Endometrial microvascular endothelial cells (primary cell): ENCODE measurements around the gene USP20. TPM values are rescaled to one million over a fixed set of nuclear protein-coding genes. Genes with fewer than 3 reads are reported as not detected.

Experiments used
- in situ Hi-C: cut with HindIII; loops from 2 replicates; pipeline ENCODE4 v1.10.0; 2017; ENCODE audit warnings: low sequenced_read_pairs, low pct_unique_long_range_greater_than_20kb; ENCODE audit errors: inconsistent ontology term
- total RNA-seq: library from RNA; depleted of rRNA; stranded (reverse); fragments of >200 nt; gene quantifications from one replicate; pipeline ENCODE4 v1.2.3, GENCODE V29; 2015; ENCODE audit errors: inconsistent ontology term

Gene USP20
- total RNA-seq, 1 donor from 2014 or later, result 9.8 TPM

DNA sequence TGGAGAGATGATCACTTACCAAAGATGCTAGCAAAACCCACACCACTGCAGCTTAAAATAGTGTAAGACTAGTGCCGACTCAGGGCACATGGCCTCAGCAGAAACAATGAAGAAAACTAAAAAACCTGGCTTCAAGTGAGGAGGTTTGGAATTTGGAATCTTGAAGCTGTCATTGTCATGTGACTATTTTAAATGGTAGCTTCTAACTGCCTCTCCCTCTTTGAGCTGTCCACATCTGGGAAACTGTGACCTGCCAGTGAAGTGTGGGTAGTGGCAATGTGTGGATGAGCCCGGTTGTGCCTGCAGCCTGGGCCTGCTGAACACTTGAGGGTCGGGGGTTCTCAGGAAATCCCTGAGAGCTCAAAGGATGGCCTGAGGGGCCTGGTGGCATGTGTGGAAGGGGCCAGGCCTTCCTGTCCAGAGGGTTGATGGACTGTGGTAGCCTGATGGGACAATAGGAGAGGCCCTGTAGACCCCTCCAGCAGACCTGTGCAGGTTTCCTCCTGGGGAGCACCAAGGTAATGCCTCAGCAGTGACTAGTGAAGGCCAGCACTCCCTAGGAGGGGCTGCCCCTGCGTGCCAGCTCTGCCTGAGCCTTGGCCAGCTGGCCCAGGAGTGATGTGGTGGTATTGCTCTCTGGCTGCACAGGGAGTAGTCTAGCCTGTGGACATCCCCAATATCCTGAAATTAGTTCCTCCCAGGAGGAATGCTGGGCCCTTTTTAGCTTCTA, 13.6 kb downstream of the USP20 start:
- in situ Hi-C loops, result no loop called here

DNA sequence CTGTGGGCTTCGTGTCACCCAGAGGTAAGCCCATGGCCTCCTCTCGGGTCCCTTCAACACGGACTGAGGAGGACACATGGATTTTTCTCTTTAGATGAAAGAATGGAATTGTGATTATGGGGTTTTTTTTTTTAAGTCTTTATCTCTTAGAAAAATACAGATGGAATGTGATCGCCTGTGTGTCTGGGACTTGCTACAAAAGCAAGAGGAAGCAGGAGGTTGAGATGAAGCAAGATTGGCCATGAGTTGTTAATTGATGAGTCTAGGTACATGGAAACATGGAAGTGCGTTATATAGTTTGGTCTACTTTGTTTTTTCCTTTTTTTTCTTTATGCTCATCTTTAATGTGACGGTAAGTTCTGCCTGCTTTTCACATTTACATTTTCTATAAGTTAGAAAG, 14.6 kb downstream of the USP20 start:
- in situ Hi-C loops, result no loop called here

DNA sequence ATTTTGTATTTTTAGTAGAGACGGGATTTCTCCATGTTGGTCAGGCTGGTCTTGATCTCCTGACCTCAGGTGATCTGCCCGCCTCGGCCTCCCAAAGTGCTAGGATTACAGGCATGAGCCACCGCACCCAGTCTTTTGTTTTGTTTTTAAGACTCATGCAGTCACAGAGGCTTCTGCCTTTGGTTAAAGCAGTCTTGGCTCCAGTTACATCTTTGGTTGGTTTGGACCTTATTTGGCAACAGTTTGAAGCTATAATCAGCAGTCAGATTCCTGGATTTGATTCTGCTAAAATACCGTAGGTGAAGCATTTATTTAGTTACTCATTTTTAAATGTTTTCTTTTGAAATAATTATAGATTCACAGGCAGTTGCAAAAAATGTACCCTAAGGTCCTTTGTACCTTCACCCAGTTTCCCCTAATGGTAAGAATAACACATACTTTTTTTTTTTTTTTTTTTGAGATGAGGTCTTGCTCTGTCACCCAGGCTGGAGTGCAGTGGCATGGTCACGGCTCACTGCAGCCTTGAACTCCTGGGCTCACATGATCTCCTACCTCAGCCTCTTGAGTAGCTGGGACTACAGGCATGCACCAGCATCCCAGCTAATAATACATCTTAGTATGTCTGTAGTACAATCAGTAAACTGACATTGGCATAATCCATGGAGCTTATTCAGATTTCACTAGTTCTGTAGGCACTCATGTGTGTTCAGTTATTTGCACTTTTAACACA, 15.7 kb downstream of the USP20 start:
- in situ Hi-C loops, result no loop called here

DNA sequence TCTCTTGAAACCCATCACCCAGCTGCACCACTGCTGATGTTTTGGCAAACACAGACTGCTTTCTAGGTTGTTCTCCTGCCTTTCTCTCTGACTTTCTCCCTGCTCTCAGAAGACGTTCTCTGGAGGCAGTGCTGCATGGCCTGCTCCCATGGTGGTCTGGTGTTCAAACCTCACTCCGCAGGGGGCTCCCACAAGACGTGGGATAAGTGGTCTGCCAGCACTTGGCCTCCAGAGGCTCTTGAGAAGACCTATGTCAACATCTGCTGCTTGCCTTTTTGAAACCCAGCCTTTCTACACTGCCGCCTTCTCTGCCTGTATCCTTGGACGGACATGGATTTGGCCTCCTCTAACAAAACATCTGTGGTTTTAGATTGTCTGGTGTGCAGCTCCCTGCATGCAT, 16.6 kb downstream of the USP20 start:
- in situ Hi-C loops, result no loop called here

DNA sequence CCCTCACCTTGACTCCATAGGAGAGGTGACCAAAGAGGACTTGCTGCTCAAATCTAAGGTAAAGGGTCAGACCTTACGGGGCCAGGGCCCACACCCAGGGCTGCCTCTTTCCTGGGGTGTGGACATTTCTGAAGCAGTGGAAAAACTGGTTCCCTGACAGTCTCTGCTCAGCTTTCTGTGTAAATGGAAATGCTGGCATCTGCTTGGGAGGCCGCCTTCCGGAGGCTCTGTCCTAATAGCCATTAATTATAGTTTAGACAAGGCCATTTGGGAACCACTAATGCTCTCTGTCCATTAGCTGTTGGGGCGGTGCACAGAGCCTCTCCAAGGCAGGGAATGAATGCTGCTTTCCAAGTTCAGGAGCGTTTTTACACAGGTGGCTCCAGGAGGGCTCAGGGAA, 17.3 kb downstream of the USP20 start:
- in situ Hi-C loops, result no loop called here

DNA sequence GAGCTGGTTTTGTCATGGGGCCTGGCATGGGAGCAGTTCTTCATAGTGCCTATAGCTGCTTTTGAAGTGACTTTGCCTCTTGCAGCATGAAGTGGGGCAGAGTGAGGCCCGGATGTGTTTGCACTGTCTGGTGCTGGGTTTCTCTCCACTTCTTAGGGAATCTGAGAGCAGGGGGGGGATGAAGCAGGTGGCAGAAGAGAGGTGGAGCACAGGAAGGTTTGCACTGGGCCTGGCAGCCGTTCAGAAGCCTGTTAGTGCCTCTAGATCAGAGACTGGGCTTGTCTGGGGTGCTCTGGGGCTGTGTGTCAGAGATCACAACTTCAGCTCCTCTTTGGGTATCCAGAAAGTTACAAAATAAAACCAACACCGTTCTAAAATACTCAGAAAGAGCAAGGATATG, 18.4 kb downstream of the USP20 start:
- in situ Hi-C loops, result no loop called here

DNA sequence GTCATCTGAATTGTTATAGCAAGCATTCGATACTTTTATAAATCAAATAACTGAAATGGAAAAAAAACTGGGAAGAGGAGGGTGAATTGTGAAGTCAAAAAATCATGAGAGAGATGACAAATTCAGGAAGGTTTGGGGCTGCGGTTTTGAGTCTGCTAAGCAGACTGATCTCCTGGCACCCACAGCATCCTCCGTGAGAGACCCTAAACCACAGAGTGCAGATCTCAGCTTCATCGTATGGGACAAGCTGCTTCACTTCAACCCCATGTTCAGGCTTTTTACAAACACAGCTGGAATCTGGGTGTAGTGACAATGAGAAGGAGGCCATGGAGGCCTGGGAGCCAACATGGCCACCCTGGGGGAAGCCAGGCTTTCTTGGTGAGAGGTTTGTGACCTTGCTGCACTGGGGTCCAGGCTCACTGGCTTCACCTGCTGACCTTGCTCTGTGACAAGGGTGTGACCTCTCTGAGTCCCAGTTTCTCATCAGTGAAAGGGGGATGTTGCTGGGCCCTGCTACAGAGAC, 19.4 kb downstream of the USP20 start:
- in situ Hi-C loops, result no loop called here

DNA sequence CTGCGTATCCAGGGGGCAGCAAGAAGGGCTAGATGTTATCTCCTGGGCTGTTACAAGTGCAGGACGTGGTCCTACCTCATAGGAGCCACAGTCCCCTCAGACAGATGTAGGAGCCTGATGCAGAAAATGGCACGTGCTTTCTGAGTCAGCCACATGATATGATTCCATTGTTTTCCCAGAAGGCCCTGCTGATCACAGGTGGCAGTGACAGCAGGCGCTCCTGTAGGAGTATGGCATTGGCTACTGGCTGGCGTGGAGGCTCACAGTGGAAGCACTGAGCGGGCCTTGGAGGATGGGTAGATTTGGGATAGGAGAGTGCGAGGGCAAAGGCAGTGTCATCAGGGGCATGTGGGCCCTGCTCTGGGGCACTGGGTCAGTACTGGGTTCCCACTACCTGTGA, 21.9 kb downstream of the USP20 start:
- in situ Hi-C loops, result no loop called here

DNA sequence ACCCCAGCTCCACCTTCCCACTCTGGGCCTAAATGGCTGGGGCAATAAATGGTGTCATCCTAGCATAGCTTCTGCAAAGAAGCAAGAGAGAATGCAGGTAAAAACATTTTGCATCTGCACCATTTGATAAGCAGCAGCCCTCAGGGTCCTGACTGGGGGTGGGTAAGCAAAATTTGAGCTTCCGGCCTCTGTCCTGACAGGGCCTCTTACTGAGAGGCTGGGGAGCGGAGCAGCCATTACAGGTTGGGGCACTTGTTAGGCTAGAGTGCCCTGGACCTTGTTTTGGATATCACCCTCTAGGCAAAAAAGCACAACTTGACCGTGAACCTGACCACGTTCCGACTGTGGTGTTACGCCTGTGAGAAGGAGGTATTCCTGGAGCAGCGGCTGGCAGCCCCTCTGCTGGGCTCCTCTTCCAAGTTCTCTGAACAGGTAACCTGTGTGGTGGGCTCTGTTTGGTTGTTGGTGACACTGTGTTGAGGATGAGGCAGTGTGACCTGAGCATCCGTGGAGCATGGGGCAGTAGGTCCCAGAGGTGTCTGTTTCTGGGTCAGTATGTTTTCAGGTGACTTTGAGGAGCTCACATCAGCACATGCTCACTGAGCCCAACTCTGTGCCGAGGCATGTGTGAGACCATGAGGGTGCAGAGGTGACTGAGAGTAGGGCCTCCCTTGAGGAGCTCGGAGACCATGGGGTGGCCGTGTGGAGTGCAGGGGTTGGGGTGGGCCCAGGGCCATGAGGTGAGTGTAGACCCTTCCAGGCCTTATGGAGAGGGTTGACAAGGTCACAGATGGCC, 23.1 kb downstream of the USP20 start:
- in situ Hi-C loops, result no loop called here

DNA sequence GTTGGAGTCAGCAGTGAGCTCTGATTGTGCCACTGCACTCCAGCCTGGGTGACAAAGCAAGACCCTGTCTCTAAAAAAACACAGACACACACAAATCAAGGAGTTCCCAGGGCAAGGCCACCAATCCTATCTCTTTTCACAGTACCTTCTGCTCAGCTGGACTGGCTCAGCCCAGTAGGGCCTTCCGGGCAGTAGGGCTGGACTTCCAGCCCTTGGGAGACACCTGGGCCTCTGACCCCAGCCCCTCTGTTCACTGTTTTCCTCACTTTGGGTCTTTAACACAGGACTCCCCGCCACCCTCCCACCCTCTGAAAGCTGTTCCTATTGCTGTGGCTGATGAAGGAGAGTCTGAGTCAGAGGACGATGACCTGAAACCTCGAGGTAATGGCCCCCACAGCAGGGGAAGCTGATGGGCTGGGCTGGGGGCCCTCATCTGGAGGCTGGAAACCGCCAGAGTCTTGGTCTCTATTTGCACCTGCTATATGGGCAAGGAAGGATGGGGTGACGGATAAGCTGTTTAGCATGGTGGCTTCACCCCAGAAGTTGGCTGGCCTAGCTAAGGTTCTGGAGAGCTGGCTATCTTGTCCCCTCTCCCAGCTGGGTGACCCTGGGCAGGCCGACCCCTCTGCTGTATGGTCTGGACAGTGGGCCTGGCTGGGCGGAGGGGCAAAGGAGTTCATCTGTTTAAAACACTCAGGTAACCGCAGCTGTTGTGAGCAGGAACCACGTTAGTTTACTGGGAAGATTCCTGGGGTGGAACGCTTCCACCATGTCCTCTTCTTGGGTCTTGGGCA, 25.6 kb downstream of the USP20 start:
- in situ Hi-C loops, result no loop called here

DNA sequence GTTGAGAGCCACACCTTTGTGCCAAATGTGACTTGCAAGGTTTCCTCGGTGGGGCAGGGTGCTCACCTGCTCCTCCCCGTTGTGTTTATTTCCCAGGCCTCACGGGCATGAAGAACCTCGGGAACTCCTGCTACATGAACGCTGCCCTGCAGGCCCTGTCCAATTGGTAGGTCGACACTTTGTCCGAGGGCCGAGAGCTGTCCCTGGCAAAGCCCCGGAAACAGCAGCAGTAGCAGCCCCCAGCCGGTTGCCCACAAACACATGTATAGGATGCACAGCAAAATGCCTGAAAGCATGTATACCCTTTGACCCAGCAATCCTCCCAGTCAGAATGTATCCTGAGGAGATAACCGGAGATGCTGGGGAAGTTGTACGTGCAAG, 26.2 kb downstream of the USP20 start:
- in situ Hi-C loops, result no loop called here

DNA sequence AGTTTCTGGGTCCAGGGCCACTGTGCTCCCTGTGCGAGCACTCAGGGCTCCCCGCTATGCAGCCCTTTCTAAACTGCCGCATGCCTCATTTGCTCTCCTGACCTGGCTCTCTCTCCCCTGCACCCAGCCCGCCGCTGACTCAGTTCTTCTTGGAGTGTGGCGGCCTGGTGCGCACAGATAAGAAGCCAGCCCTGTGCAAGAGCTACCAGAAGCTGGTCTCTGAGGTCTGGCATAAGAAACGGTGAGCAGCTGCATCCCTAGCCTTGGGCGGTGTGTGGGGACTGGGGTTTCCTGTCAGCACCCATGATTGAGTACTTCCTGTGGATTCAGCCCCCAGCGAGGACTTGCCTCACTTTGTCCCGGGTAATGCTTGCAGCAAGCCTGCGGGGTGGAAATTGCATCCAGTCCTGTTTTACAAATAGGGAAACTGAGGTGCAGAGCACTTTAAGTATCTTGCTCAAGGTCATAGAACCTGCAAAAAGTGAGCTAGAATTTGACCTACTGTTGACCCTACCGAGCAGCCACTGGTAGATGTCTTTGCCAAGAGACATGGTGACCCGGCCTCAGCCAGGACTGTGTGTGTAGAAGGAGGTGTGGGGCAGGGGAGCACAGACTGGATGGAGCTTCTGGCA, 27.9 kb downstream of the USP20 start:
- in situ Hi-C loops, result no loop called here

DNA sequence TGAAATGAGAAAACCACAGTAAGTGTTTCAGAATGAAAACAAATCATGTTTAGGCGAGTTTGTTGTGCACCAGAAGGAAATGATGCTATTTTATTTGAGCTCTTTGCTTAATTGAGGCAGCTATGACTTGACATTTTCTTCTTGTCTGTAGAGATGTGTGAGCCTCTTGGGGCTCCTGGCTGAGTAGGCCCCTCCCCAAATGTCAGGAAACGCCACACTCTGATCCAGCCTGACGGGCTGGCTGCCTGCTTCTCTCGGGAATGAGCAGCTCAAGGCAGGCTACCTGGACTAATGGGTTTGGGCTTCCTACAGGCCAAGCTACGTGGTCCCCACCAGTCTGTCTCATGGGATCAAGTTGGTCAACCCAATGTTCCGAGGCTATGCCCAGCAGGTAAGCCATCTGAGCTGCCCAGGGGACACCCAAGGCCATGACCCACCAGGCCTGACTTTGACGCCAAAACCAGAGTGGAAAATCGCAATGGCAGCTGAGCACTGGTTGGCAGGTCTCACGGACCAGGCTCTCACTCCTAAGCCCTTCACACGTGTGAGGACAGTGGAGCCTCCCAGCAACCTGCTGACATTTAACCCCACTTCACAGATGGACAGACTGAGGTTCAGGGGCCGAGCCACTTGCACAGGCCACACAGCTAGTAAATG, 29.9 kb downstream of the USP20 start:
- in situ Hi-C loops, result no loop called here

DNA sequence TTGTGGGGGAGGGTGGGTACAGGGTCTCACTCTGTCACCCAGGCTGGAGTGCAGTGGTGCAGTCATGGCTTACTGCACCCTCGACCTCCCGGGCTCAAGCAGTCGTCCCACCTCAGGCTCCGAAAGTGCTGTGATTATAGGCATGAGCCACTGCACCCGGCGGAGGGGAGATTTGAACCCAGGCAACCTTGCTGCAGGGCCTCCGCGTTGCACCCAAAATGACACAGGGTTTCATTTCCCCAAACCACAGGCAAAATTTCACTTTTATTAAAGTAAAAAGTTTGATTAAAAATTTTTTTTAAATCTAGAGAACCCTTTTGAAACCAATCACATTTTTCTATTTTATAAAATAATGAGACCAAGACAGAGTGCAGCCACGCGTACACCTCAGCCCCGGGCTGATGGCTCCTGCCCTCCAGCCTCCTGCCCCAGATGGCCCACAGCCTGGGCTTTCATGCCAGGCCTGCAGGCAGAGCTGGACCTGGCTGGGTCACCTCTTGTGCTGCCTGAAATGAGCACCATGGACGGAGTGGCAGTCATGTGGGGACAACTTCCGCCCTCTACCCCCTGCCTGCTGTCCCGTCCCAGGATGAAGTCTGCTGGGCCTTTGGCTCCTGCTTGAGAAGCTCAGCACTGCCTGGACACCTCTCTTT, 30.5 kb downstream of the USP20 start:
- in situ Hi-C loops, result no loop called here

DNA sequence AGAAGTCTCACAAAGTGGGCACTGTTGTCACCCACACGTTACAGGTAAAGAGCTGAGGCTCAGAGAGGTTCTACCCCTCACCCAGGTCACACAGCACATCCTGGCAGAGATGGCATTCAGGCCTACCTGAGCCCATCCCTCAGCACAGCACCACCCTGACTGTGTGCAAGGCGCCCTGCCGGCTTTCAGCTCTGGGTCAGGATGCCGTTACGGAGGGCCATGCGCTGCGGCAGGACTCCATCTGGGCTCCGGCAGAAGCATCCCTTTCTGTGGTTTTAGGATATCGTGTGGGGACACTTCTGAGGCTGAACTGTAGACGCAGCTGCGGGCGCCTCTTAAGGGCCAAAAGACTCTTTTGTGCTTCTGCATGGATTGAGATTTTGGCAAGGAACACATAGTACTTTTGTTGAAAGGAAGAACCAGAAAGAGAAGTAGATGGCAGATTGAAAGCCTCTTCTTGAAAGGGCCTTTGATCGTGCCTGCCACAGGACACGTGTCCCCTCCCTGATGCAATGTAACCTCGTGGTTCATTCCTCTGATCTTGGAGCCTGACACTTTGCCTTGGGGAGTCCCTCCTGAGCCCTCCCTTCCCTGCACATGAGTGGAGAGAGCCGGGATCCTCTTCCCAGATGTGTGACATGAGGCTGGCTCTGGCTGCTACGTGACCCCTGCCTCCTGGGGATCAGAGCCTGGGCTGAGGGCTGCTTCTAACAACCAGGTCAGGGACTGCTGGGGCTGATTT, 31.3 kb downstream of the USP20 start:
- in situ Hi-C loops, result no loop called here

DNA sequence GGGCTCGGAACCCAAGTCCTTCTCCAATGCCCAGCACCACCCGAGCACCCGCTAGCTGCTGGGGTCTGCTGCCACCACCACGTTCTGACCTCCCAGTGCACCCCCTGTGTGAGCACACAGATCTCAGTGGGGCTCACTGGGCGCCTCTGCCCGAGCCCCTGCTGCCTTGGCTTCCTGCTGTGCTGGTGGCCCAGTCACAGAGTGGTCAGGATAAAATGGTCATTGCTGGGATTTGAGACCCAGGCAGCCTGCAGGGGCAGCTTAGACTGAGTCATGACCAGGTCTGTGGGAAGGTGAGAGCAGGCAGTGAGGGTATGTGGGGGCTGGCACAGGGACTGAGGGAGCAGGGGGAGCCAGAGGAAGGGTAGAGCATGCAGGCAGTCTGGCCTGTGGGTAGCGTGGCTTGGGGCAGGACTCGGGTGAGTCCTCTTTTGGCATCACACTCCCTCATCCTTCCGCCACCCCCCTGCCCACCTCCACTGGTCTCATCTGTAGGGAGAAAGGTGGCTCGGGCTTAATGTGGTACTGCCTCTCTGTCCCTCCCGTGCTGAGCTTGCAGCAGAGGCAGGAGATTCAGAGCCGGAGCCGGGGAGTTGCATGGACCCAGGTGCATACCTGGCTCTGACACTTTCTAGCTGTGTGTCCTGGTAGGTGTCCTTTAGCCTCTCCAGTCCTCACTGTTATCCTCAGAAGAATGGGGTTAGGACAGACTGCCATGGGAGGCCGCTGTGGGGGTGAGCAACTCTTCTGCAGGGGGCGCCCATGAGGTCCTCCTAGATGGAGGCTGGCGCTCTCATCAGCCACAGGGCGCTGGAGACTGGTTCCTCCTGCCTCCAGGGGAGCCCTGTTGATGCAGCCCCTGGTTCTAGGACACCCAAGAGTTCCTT, 32.1 kb downstream of the USP20 start:
- in situ Hi-C loops, result no loop called here
